DMS79 treated with DMSO at 0.1 percent for 48 hours (cell line): ENCODE results near the gene RAP2B.
A peak's percentile ranks its signal among the peaks of the same experiment; 100 is the strongest.
"Not testable (repeated sequence)": the region's sequence is repeated elsewhere in the genome, so short reads cannot be mapped to it uniquely, and the experiment has no call there.

Source experiments
- DNase-seq: peaks from one replicate; lab custom pipeline; 2025; lab: John Stamatoyannopoulos, UW

RAP2B gene

GRCh38 chr3:153161714-153162512 is at the start of gene RAP2B:
TSS of gene RAP2B (plus strand) at chr3:153162226. CDS start at chr3:153162694, 468 bp downstream.
- DNase-seq: peak; percentile 3

- DNase-seq: no peak
Measured at GRCh38 chr3:153113541-153113940, 48.5 kb upstream of the RAP2B start.

GRCh38 chr3:153114270-153114669 is 47.8 kb upstream of the RAP2B start:
- not testable (repeated sequence) for DNase-seq

GRCh38 chr3:153115326-153115725 is 46.7 kb upstream of the RAP2B start:
- DNase-seq: no peak

DNA sequence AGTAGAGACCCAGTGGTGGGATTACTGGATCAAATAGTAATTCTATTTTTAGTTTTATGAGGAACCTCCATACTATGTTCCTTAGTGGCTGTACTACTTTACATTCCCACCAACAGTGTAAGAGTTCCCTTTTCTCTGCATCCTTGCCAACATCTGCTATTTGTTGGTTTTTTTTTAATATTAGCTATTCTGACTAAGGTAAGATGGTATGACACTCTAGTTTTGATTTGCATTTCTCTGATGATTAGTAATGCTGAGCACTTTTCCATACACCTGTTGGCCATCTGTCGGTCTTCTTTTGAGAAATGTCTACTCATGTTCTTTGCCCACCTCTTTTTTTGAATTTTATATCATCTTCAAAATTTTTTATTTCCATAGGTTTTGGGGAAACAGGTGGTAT is 34.2 kb upstream of the RAP2B start:
- DNase-seq: no peak

GRCh38 chr3:153129426-153129825 is 32.6 kb upstream of the RAP2B start:
- no peak for DNase-seq

DNA sequence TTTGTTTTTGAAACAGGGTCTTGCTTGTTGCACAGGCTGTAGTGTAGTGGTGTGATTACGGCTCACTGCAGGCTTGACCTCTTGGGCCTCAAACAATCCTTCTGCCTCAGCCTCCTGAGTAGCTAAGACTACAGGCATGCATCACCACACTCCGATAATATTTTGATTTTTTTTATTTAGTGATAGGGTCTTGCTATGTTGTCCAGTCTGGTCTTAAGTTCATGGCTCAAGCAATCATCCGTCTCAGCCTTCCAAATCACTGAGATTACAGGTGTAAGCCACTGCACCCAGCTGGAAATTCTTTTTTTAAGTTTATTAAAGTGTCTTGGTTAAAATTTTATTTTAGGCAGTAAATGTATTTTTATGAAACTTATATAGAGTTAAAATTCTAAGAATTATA is 32.2 kb upstream of the RAP2B start:
- no peak for DNase-seq

- DNase-seq: no peak
Measured at GRCh38 chr3:153130312-153130977, 31.6 kb upstream of the RAP2B start.

DNA sequence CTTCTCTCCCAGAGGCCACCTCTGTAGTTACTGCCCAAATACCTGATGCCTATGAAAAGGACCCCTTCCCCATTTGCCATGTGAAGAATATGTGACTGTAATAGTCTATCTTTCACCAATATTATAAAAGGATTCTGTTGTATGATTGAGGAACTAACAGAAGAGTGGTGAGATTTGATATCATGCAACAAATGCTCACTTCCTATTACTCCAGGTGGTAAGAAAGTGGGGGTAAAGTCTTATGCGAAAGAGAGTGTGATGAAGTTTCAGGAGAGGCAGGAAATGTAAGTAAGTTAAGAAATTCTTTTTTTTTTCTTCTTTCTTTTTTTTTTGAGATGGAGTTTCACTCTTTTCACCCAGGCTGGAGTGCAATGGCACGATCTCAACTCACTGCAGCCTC is 24.4 kb upstream of the RAP2B start:
- no peak for DNase-seq

DNA sequence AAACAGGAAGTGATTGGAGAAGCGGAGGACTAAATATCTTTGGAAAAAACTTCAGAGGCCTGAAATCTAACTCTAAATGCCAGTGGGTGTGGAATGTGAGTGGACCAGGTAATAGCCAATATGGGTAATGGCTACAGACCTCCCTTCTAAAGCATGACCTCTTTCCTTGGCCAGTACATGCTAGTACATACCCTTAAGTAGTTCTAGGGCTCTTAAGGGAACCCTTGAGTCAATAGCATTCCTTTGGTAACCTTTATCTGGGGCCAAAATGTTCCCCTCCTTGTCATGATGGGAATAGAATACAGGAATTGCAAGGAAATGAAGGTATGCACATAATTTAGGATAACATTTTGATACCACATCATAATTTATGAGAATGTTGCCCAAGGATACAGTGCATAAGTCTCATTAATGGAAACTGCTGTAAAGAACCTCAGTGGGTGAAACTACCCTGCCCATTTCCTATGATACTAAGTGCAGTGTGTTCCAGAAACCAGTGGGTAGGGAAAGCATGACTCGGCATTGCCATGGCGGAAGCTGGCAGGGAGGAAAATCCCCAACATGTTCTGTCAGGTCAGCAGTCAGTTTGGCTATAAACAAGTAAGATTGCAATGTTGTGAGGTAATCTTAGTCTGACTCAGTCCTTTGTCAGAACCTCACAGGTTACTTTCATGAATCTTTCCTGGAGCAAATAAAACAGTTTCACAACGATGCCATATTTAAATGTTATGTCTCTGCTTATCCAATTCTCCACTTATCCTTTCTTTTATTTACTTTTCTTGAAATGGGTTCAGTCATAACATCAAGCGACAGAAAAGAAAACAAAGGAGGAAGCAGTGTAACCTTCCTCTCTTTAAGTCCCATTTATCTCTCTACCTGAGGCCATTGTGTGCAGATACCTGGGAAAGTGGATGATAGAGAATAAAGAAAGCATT is 23.5 kb upstream of the RAP2B start:
- no peak for DNase-seq

- no peak for DNase-seq
Measured at GRCh38 chr3:153142961-153143360, 19.1 kb upstream of the RAP2B start.

- DNase-seq: no peak
Measured at GRCh38 chr3:153144071-153144470, 18.0 kb upstream of the RAP2B start.

DNA sequence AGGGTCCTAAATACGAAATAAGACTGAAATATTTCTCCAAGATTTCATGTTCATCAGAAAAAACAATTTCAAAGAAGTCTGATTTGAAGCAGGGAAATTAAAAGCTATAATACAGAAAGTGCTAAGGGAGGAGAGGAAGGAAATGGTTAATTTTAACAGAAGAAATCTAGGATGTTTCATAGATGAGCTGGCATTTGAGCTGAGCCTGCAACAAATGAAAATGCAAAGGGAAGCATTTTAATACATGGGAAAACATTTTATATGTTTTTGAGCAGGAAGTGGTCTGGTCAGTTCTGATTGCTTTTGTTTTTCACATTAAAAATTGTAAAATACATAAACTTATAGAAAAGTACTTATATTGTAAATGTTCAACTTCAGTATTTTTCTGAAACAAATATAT is 17.2 kb upstream of the RAP2B start:
- no peak for DNase-seq

- DNase-seq: no peak
Measured at GRCh38 chr3:153145454-153145853, 16.6 kb upstream of the RAP2B start.

DNA sequence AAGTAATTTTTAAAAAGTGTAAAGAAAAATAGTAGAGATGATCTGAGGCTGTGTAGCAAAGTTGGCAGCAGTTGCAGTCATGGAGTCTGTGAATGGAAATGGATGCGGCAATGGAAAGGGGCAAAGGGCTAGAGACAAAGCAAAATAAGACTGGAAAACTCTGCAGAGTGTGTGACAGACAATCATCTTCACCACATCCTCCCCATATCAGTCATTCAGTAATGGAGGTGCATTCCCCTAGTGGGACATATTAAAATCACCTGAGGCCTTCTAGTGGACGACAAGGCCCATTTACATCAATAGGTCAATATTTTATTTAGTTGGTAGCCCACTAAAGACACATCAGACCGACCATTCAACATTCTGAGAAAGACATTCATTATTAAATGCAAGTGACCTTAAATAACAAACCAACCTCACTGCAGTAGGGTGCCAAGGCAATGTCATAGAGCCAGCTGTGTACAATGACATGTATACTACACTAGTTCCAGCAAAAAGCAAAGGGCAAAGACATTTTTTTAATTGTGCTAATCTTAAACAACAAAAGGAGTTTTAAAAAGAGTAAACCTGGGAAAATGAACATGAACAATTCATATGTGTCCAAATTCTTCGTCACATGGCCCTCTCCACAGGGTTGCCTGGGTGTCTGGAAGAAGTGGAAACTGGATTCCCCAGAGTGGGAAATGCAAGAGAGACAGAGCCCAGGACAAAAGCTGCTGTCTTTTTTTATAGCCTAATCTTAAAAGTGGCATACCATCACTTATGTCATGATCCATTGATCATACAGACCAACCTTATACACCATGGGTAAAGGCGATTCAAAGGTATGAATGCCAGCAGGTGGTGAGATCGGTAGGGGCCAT is 15.6 kb upstream of the RAP2B start:
- no peak for DNase-seq

- no peak for DNase-seq
Measured at GRCh38 chr3:153150991-153151390, 11.0 kb upstream of the RAP2B start.

GRCh38 chr3:153155786-153156185 is 6.2 kb upstream of the RAP2B start:
- not testable (repeated sequence) for DNase-seq

GRCh38 chr3:153158189-153158588 is 3.8 kb upstream of the RAP2B start:
- no peak for DNase-seq

GRCh38 chr3:153158961-153159735 is 2.9 kb upstream of the RAP2B start:
- no peak for DNase-seq

GRCh38 chr3:153159771-153160397 is 2.1 kb upstream of the RAP2B start:
- DNase-seq: no peak
